Kidney capillary endothelial cell (primary cell): ENCODE data around the gene HACD3.
"Not testable (repeated sequence)": the region's sequence is repeated elsewhere in the genome, so short reads cannot be mapped to it uniquely, and the experiment has no call there.

Experiments used
- DNase-seq: peaks from one replicate; pipeline ENCODE4 v3.0.0-alpha.2; 2018; ENCODE audit warnings: low spot score

Gene HACD3

GRCh38 chr15:65599677-65600076 is 69.4 kb downstream of the HACD3 start:
- DNase-seq: no peak

DNA sequence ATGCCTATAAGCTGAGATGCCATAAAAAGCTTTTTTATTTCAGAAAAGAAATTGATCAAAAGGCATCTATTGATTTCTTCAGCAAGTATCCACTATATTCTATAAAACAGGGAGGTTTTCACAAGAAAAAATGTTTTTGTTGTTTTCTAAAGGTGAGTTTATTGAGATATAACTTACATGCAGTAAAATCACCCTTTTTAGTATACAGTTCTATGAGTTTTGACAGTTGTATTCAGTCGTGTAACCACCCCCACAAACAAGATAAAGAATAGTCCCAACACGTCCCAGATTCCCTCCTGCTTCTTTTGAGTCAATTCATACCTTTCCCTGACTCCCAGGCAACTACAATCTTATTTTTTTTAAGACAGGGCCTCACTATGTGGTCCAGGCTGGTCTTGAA is 72.9 kb downstream of the HACD3 start:
- DNase-seq: no peak

- DNase-seq: no peak
Observed at GRCh38 chr15:65603559-65603958, 73.3 kb downstream of the HACD3 start.

DNA sequence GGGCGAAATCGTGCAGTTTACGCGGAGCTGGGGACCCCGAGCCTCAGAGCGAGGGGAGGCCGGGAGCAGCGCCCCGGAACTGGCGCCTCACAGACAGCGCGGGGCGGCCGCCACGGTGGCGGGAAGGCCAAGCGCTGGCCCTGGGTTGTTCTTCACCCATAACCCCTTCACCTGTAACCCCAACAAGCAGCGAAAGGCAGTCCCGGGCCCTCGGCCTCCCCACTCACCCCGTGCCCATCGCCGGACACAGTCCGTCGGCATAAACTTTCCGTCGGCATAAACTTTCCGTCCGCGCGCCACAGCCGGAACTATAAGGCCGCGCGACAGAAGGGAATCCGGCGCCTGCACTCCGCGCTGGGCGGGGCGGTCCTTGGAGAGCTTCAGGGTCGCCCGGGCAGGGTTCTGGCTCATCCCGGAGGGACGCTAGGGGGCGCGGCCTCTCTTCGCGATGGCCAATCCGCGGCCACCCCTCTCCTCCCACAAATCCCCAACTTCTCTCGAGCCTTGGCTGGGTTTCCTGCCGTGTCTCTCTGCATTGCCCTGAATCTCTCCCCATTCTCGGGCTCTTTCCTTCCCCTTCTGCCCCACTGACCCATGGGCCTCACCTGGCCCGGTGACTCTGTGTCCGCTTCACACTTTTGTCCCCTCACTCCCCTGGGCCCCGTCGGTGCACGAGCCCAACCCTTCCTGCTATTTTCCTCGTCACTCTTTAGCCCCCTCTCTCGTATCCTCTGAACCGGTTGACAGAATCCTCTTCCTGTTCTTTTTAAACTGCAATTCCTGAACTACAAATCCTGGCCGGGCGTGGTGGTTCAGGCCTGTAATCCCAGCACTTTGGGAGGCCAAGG is 80.8 kb downstream of the HACD3 start, which contains the start of gene INTS14:
INTS14 (minus strand) TSS at position 261 of the 848 bp plus-strand sequence. CDS start 3,751 bp downstream, outside the sequence.
- peak; percentile 96 for DNase-seq

GRCh38 chr15:65611888-65612615 is 81.8 kb downstream of the HACD3 start:
- no peak for DNase-seq

DNA sequence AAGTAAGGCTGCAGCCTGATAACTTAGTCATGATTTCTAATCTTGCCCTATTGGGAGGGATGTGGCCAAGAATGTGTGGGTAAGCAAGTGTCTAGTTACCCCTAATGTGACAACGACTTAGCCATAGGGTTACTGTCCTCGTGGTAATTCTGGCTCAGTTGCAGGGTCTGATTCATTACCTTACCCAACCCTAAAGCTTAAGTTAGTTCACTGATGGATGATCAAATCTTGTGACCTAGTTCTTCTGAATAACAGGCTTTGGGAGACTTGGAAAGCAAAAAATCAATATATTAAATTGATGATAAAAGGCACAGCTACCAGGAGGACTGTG is 82.3 kb downstream of the HACD3 start:
- no peak for DNase-seq

GRCh38 chr15:65612949-65613744 is 82.9 kb downstream of the HACD3 start:
- DNase-seq: no peak

- DNase-seq: not testable (repeated sequence)
Observed at GRCh38 chr15:65615887-65616286, 85.6 kb downstream of the HACD3 start.

GRCh38 chr15:65618560-65619109 is 88.4 kb downstream of the HACD3 start:
- DNase-seq: no peak

DNA sequence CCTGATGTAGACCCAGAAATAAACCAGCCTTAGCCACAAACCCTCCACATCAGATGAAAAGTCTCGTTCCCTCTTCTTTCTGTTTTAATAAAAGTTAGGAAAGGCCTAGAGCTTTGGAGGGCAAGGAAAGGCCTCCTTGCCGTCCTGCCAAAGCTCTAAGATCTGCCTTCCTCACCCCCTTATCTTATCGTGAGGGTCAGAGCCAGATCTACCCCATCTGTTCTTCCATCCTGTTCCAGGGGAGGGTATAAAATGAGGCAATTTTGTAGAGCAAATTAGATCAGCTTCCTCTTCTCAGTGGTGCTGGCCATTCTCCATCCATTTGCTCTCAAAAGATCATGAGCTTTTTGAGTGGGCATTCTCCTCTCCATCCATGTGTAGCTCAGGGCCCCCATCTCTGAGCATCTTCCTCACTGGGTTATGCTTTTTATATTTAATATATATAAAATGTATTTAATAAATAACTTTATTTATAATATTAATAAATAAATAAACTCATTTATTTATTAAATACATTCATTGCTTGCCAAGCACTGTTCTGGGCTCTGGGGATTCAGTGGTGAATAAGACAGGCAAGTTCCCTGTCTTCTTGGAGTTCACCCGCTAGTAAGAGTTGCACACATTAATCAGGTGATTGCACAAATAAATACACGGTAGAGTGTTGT is 89.5 kb downstream of the HACD3 start:
- DNase-seq: no peak

GRCh38 chr15:65620833-65621232 is 90.6 kb downstream of the HACD3 start:
- no peak for DNase-seq

- no peak for DNase-seq
Observed at GRCh38 chr15:65621638-65622037, 91.4 kb downstream of the HACD3 start, which contains the start of gene SLC24A1. Gene SLC24A1, plus strand, starts transcription at chr15:65621938. Its CDS starts 2,143 bp downstream, at chr15:65624081.

DNA sequence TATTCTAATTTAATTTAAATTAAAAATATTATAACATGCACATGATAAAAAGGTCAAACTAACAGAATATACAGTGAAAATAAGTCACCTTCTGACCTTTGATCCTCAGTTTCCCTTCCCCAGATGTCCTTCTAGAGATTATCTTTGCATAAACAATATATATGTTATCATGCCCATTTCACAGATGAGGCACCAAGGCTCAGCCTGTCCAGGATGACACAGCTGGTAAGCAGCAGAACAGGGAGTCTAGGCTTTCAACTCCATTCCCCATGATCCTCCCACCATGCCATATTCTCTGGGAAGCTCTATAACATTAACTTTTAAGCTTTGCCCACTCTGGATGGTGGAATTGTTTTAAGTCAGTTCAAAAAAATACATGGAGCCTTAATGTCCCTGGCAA is 92.8 kb downstream of the HACD3 start:
- DNase-seq: no peak

- no peak for DNase-seq
Observed at GRCh38 chr15:65626856-65627255, 96.6 kb downstream of the HACD3 start.
